IMR-90 (cell line): ENCODE data around the gene ZNF525. TPM values are rescaled to one million over a fixed set of nuclear protein-coding genes. Genes with fewer than 3 reads are reported as not detected.

Source experiments
- ATAC-seq: fragments of 200-7000 bp; cut with Tn5 transposase; 2 replicates; pipeline ENCODE4 v1.9.1; 2020; ENCODE audit warnings: low read depth, mild to moderate bottlenecking, moderate library complexity
- BruUV-seq: library from RNA; stranded (reverse); fragments of 400-500 nt; replicated peaks from 2 replicates; lab custom pipeline; 2021; lab: Mats Ljungman, UMichigan
- CTCF ChIA-PET: fragments of 300-600 bp; formaldehyde crosslinking; extraction: SDS; loops from one replicate; lab custom pipeline; 2021; ENCODE audit warnings: antibody characterized with exemption; lab: Yijun Ruan, JAX
- POLR2A ChIA-PET: fragments of 300-600 bp; sonication (Branson Sonifier 250); formaldehyde crosslinking; loops from one replicate; lab custom pipeline; 2022; ENCODE audit warnings: antibody characterized with exemption; ENCODE audit not compliant: unreplicated experiment; lab: Charles Lee
- DNase-seq: peaks from one replicate; pipeline ENCODE4 v3.0.0; 2013
- H2AFZ ChIP-seq: replicated peaks from 2 replicates; pipeline ENCODE3; 2013; ENCODE audit warnings: low read length, mild to moderate bottlenecking; ENCODE audit not compliant: poor library complexity
- H2AK5ac ChIP-seq: 2 replicates; pipeline ENCODE4 v1.6.1; 2013; ENCODE audit warnings: low read depth, low read length, inconsistent platforms
- H2AK9ac ChIP-seq: replicated peaks from 2 replicates; pipeline ENCODE3; 2013; ENCODE audit warnings: mild to moderate bottlenecking, low read depth, low read length, moderate library complexity; ENCODE audit not compliant: poor library complexity
- H2BK120ac ChIP-seq: 2 replicates; pipeline ENCODE4 v1.6.1; 2013; ENCODE audit warnings: low read depth, low read length, inconsistent platforms
- H2BK15ac ChIP-seq: 3 replicates; pipeline ENCODE4 v1.6.1; 2013; ENCODE audit warnings: low read depth, low read length, inconsistent platforms
- H2BK20ac ChIP-seq: 2 replicates; pipeline ENCODE4 v1.6.1; 2013; ENCODE audit warnings: low read depth, mild to moderate bottlenecking, inconsistent platforms, low read length, moderate library complexity
- H2BK5ac ChIP-seq: 2 replicates; pipeline ENCODE4 v1.6.1; 2013; ENCODE audit warnings: mild to moderate bottlenecking, low read depth, low read length, inconsistent platforms; ENCODE audit not compliant: poor library complexity, severe bottlenecking
- H3K14ac ChIP-seq: replicated peaks from 2 replicates; pipeline ENCODE4 v1.6.1; 2013; ENCODE audit warnings: low read depth, low read length, inconsistent platforms
- H3K18ac ChIP-seq: 2 replicates; pipeline ENCODE4 v1.6.1; 2013; ENCODE audit warnings: low read depth, low read length, control low read depth
- H3K23ac ChIP-seq: 2 replicates; pipeline ENCODE4 v1.6.1; 2013; ENCODE audit warnings: low read depth, low read length, inconsistent platforms
- H3K27ac ChIP-seq: 2 replicates; pipeline ENCODE4 v1.5.1; 2013; ENCODE audit warnings: mild to moderate bottlenecking, control low read depth, low read length; ENCODE audit not compliant: insufficient read depth
- H3K27me3 ChIP-seq: 2 replicates; pipeline ENCODE4 v1.6.1; 2013; ENCODE audit warnings: low read length; ENCODE audit not compliant: control insufficient read depth, insufficient read depth
- H3K36me3 ChIP-seq: 2 replicates; pipeline ENCODE4 v1.6.1; 2013; ENCODE audit warnings: low read length, mixed read lengths; ENCODE audit not compliant: control insufficient read depth, insufficient read depth
- H3K4ac ChIP-seq: 2 replicates; pipeline ENCODE4 v1.6.1; 2013; ENCODE audit warnings: low read depth, low read length, inconsistent platforms
- H3K4me1 ChIP-seq: 2 replicates; pipeline ENCODE4 v1.6.1; 2013; ENCODE audit warnings: low read length, mixed read lengths; ENCODE audit not compliant: control insufficient read depth, insufficient read depth
- H3K4me2 ChIP-seq: 2 replicates; pipeline ENCODE4 v1.6.1; 2013; ENCODE audit warnings: low read depth, mild to moderate bottlenecking, control low read depth, low read length, moderate library complexity
- H3K4me3 ChIP-seq: 2 replicates; pipeline ENCODE4 v1.5.1; 2013; ENCODE audit warnings: low read depth, mild to moderate bottlenecking, control low read depth, low read length, moderate library complexity; ENCODE audit not compliant: insufficient read depth
- H3K56ac ChIP-seq: 2 replicates; pipeline ENCODE4 v1.6.1; 2013; ENCODE audit warnings: low read length, inconsistent platforms; ENCODE audit not compliant: insufficient read depth; ENCODE audit errors: extremely low read depth
- H3K79me1 ChIP-seq, 2 experiments: 2 replicates each; pipeline ENCODE4 v1.6.1; 2013; ENCODE audit warnings: low read length in 2 of 2, inconsistent platforms in 1 of 2, low read depth in 1 of 2
- H3K9ac ChIP-seq: 2 replicates; pipeline ENCODE4 v1.6.1; 2013; ENCODE audit warnings: low read depth, low read length, control low read depth
- H3K9me1 ChIP-seq: 2 replicates; pipeline ENCODE4 v1.6.1; 2013; ENCODE audit warnings: low read length, inconsistent platforms; ENCODE audit not compliant: insufficient read depth
- H3K9me3 ChIP-seq: 2 replicates; pipeline ENCODE4 v1.6.1; 2013; ENCODE audit warnings: low read length; ENCODE audit not compliant: control insufficient read depth, insufficient read depth
- H4K20me1 ChIP-seq: 2 replicates; pipeline ENCODE4 v1.6.1; 2013; ENCODE audit warnings: low read length, inconsistent platforms; ENCODE audit not compliant: insufficient read depth
- H4K5ac ChIP-seq: 2 replicates; pipeline ENCODE4 v1.6.1; 2013; ENCODE audit warnings: mild to moderate bottlenecking, low read depth, low read length, control low read depth
- H4K8ac ChIP-seq, 2 experiments: 2 replicates each; pipeline ENCODE4 v1.6.1; 2013; ENCODE audit warnings: low read depth in 2 of 2, low read length in 2 of 2, control low read depth in 1 of 2, inconsistent platforms in 1 of 2
- H4K91ac ChIP-seq: 2 replicates; pipeline ENCODE4 v1.6.1; 2013; ENCODE audit warnings: low read depth, low read length, inconsistent platforms; ENCODE audit not compliant: insufficient read depth
- BHLHE40 ChIP-seq: fragments of 150-350 bp; IDR thresholded peaks from 2 replicates; pipeline ENCODE4 v1.6.1; 2016; ENCODE audit warnings: mild to moderate bottlenecking, low read depth, low read length
- CEBPB ChIP-seq: IDR thresholded peaks from 2 replicates; pipeline ENCODE4 v1.6.1; 2012; ENCODE audit warnings: low read depth, low read length, improper control_type of control experiment
- CHD1 ChIP-seq: IDR thresholded peaks from 2 replicates; pipeline ENCODE4 v1.6.1; 2012; ENCODE audit warnings: low read depth, low read length, improper control_type of control experiment
- MAZ ChIP-seq: IDR thresholded peaks from 2 replicates; pipeline ENCODE4 v1.6.1; 2012; ENCODE audit warnings: low read depth, mild to moderate bottlenecking, low read length, improper control_type of control experiment, moderate library complexity, borderline replicate concordance
- MXI1 ChIP-seq: IDR thresholded peaks from 2 replicates; pipeline ENCODE4 v1.6.1; 2012; ENCODE audit warnings: low read depth, mild to moderate bottlenecking, low read length, moderate library complexity, borderline replicate concordance
- NFE2L2 ChIP-seq: fragments of 150-350 bp; IDR thresholded peaks from 2 replicates; pipeline ENCODE4 v1.6.1; 2016; ENCODE audit warnings: low read depth, mild to moderate bottlenecking, low read length
- POLR2A ChIP-seq: IDR thresholded peaks from 2 replicates; pipeline ENCODE4 v1.6.1; 2012; ENCODE audit warnings: mild to moderate bottlenecking, low read depth, low read length
- RAD21 ChIP-seq: IDR thresholded peaks from 2 replicates; pipeline ENCODE4 v1.6.1; 2012; ENCODE audit warnings: low read length, improper control_type of control experiment
- RCOR1 ChIP-seq: IDR thresholded peaks from 2 replicates; pipeline ENCODE4 v1.6.1; 2012; ENCODE audit warnings: mild to moderate bottlenecking, low read length, improper control_type of control experiment; ENCODE audit not compliant: insufficient replicate concordance
- RFX5 ChIP-seq: IDR thresholded peaks from 2 replicates; pipeline ENCODE4 v1.8.0; 2012; ENCODE audit warnings: low read depth, mild to moderate bottlenecking, low read length, moderate library complexity
- SMC3 ChIP-seq: fragments of 150-350 bp; IDR thresholded peaks from 2 replicates; pipeline ENCODE4 v1.6.1; 2016; ENCODE audit warnings: low read depth, mild to moderate bottlenecking, antibody characterized with exemption, low read length, moderate library complexity
- WGBS, 2 experiments: methylation state at CpG; one replicate each; pipeline versions ENCODE4 v1.1.5 to v1.1.7; 2013; ENCODE audit warnings: missing lambda C conversion rate in 2 of 2; ENCODE audit not compliant: insufficient read length in 1 of 2; ENCODE audit errors: extremely low coverage in 2 of 2; 5-methylcytosine and 5-hydroxymethylcytosine counted together
- dilution Hi-C: fragments of 300-500 bp; cut with HindIII; formaldehyde crosslinking; loops from one replicate; pipeline ENCODE4 v1.14.3; 2018; ENCODE audit warnings: low sequenced_read_pairs; ENCODE audit not compliant: unreplicated experiment
- in situ Hi-C: fragments of 300-500 bp; cut with MboI; formaldehyde crosslinking; loops from 3 replicates; pipeline ENCODE4 v1.14.3; 2019; ENCODE audit warnings: low sequenced_read_pairs, inconsistent platforms, mixed read lengths
- intact Hi-C: fragments of 100-400 bp; cut with micrococcal nuclease; formaldehyde crosslinking; loops from 2 replicates; pipeline ENCODE4 v1.10.0; 2022
- polyA plus RNA-seq, 3 experiments: library from polyadenylated mRNA; depleted of rRNA; stranded (reverse); fragments of >200 nt; gene quantifications; 2 replicates each; pipeline ENCODE4 v1.2.3, GENCODE V29; 2012; ENCODE audit warnings: low replicate concordance in 1 of 3
- total RNA-seq: library from RNA; depleted of rRNA; stranded (reverse); fragments of >200 nt; gene quantifications from 2 replicates; pipeline ENCODE4 v1.2.3, GENCODE V29; 2012
- TF ChIP-seq, protein P1 (sequence below): fragments of 150-350 bp; IDR thresholded peaks from 2 replicates; pipeline ENCODE4 v1.6.1; 2016; ENCODE audit warnings: low read depth, mild to moderate bottlenecking, low read length, moderate library complexity, borderline replicate concordance
- TF ChIP-seq, protein P2 (sequence below): conservative IDR thresholded peaks from 2 replicates; pipeline ENCODE4 v1.5.1; 2012; ENCODE audit warnings: mild to moderate bottlenecking, low read depth, low read length, improper control_type of control experiment
- TF ChIP-seq, protein P3 (sequence below): fragments of 150-350 bp; IDR thresholded peaks from 2 replicates; pipeline ENCODE4 v1.6.1; 2017; ENCODE audit warnings: mild to moderate bottlenecking, antibody characterized with exemption, low read length, low read depth

ZNF525 gene
- total and polyA plus RNA-seq, 2 of the 4 experiments (the other 2 are of a cell fraction): 1.4 to 4.5 TPM

DNA sequence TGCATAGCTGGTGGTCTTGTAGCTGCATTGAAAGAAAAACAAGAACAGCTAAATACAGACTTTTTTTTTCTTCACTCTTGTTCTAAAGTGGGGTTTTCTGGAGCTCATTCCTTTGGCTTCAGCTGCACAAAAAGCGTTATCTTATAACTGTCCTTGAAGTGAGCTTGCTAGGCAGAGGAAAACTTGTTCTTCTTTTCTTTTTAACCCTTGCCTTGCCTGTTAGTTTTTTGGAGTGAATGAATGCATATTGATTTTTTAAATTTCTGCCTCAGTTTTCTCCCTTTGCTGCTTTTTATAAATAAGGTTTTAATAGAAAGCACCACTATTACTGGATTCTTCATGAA lies 31.0 kb downstream of the ZNF525 start:
- H2BK20ac ChIP-seq: no peak overlapping the region
- no peak overlapping the region for H2AK5ac ChIP-seq
- BruUV-seq: no TSS peak
- H3K27me3 ChIP-seq: no peaks in the 10 kb centered on the region
- DNase-seq: no peak
- no peak overlapping the region for H3K4ac ChIP-seq
- no peak overlapping the region for H3K9ac ChIP-seq
- dilution Hi-C loops: no loop called here
- POLR2A ChIA-PET: interaction anchor here (0.6 kb wide), 1 partner anchor 252 kb away, joined by 6 read pairs; no protein-coding TSS in a partner anchor
- no peak overlapping the region for H3K14ac ChIP-seq
- no CpG with 5 or more reads among the region's 1 CpG for WGBS, 2 experiments
- H4K91ac ChIP-seq: no peak overlapping the region
- H4K20me1 ChIP-seq: no peaks in the 10 kb centered on the region
- intact Hi-C loops: loop anchor here (10.0 kb wide), 1 partner anchor 202 kb away; the partner anchor contains the start of gene ZNF665
- no peak overlapping the region for H2AK9ac ChIP-seq
- H3K27ac ChIP-seq: no peak overlapping the region
- no peak overlapping the region for H3K23ac ChIP-seq
- no peak overlapping the region for H4K8ac ChIP-seq
- no peak overlapping the region for H3K18ac ChIP-seq
- H3K9me3 ChIP-seq: peaks cover 2% of the 10 kb centered on the region; the same call in 1 of the 2 replicates
- H3K4me2 ChIP-seq: no peak overlapping the region
- no peak overlapping the region for H2BK120ac ChIP-seq
- H2AFZ ChIP-seq: no peak overlapping the region
- no peak for ATAC-seq
- H3K4me1 ChIP-seq: no peaks in the 10 kb centered on the region; the same call in 1 of the 2 replicates
- in situ Hi-C loops: no loop called here
- H2BK5ac ChIP-seq: no peak overlapping the region
- H3K56ac ChIP-seq: no peak overlapping the region
- no peak overlapping the region for H2BK15ac ChIP-seq
- H3K79me1 ChIP-seq: peaks cover 2 to 3% of the 10 kb centered on the region in 2 experiments; a peak in 2 of 4 replicates
- H3K36me3 ChIP-seq: peaks cover 21% of the 10 kb centered on the region
- no peaks in the 10 kb centered on the region for H3K9me1 ChIP-seq
- H4K5ac ChIP-seq: no peak overlapping the region
- TF ChIP-seq NFE2L2 (no peak), RFX5 (no peak), CHD1 (no peak), SMC3 (no peak), POLR2A (no peak), MAZ (no peak), CEBPB (no peak), BHLHE40 (no peak), RAD21 (no peak), MXI1 (no peak), RCOR1 (no peak)
- TF ChIP-seq, protein P1, sequence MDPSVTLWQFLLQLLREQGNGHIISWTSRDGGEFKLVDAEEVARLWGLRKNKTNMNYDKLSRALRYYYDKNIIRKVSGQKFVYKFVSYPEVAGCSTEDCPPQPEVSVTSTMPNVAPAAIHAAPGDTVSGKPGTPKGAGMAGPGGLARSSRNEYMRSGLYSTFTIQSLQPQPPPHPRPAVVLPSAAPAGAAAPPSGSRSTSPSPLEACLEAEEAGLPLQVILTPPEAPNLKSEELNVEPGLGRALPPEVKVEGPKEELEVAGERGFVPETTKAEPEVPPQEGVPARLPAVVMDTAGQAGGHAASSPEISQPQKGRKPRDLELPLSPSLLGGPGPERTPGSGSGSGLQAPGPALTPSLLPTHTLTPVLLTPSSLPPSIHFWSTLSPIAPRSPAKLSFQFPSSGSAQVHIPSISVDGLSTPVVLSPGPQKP: no peak
- TF ChIP-seq, protein P2, sequence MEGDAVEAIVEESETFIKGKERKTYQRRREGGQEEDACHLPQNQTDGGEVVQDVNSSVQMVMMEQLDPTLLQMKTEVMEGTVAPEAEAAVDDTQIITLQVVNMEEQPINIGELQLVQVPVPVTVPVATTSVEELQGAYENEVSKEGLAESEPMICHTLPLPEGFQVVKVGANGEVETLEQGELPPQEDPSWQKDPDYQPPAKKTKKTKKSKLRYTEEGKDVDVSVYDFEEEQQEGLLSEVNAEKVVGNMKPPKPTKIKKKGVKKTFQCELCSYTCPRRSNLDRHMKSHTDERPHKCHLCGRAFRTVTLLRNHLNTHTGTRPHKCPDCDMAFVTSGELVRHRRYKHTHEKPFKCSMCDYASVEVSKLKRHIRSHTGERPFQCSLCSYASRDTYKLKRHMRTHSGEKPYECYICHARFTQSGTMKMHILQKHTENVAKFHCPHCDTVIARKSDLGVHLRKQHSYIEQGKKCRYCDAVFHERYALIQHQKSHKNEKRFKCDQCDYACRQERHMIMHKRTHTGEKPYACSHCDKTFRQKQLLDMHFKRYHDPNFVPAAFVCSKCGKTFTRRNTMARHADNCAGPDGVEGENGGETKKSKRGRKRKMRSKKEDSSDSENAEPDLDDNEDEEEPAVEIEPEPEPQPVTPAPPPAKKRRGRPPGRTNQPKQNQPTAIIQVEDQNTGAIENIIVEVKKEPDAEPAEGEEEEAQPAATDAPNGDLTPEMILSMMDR: no peak
- TF ChIP-seq, protein P3, sequence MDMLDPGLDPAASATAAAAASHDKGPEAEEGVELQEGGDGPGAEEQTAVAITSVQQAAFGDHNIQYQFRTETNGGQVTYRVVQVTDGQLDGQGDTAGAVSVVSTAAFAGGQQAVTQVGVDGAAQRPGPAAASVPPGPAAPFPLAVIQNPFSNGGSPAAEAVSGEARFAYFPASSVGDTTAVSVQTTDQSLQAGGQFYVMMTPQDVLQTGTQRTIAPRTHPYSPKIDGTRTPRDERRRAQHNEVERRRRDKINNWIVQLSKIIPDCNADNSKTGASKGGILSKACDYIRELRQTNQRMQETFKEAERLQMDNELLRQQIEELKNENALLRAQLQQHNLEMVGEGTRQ: no peak
- CTCF ChIA-PET: no interaction called here
- H3K4me3 ChIP-seq: no peak overlapping the region
